T-helper 1 cell treated with Interleukin-12 subunit alpha and Interleukin-12 subunit beta and Interleukin-4 antibody, amounts not matched to agents 30 μg/mL and 1 μg/mL, for 36 hours (primary cell): Measurements from ENCODE around the gene CCDC148.

Source experiments
- H3K27ac Mint-ChIP-seq: one replicate; pipeline ENCODE4 v1.8.0; 2021; ENCODE audit warnings: mild to moderate bottlenecking, mixed read lengths
- H3K27me3 Mint-ChIP-seq: one replicate; pipeline ENCODE4 v1.8.0; 2021; ENCODE audit warnings: low read depth, mixed read lengths
- H3K36me3 Mint-ChIP-seq: one replicate; pipeline ENCODE4 v1.8.0; 2021; ENCODE audit warnings: low read depth, mixed read lengths
- H3K4me1 Mint-ChIP-seq: one replicate; pipeline ENCODE4 v1.8.0; 2021; ENCODE audit warnings: low read depth, mixed read lengths
- H3K4me3 Mint-ChIP-seq: one replicate; pipeline ENCODE4 v1.8.0; 2021; ENCODE audit warnings: mild to moderate bottlenecking, moderate library complexity, mixed read lengths
- H3K9me3 Mint-ChIP-seq: one replicate; pipeline ENCODE4 v1.8.0; 2021; ENCODE audit warnings: mixed read lengths

The CCDC148 gene

GRCh38 chr2:158456309-158457066, at the start of gene CCDC148, which contains the start of gene PKP4:
Gene CCDC148, minus strand, starts transcription at chr2:158456753. Its CDS starts 314 bp downstream, at chr2:158456439.
Gene PKP4, plus strand, starts transcription at chr2:158456952. Its CDS starts 76,233 bp downstream, at chr2:158533185.
- H3K9me3 Mint-ChIP-seq = no peaks in the 10 kb centered on the region
- peak within 1 kb of the TSS; percentile 95 for H3K4me3 Mint-ChIP-seq
- H3K36me3 Mint-ChIP-seq = peaks cover 8% of the 10 kb centered on the region
- H3K27me3 Mint-ChIP-seq = peaks cover 36% of the 10 kb centered on the region
- peaks cover 20% of the 10 kb centered on the region for H3K4me1 Mint-ChIP-seq
- peak within 1 kb of the TSS; percentile 81 for H3K27ac Mint-ChIP-seq

GRCh38 chr2:158505448-158505934, 48.9 kb upstream of the CCDC148 start:
- H3K9me3 Mint-ChIP-seq = no peaks in the 10 kb centered on the region
- H3K36me3 Mint-ChIP-seq = no peaks in the 10 kb centered on the region
- no peak overlapping the region for H3K4me3 Mint-ChIP-seq
- H3K4me1 Mint-ChIP-seq = peaks cover 10% of the 10 kb centered on the region
- H3K27me3 Mint-ChIP-seq = no peaks in the 10 kb centered on the region
- H3K27ac Mint-ChIP-seq = no peak overlapping the region

GRCh38 chr2:158504088-158504487, 47.5 kb upstream of the CCDC148 start:
- Mint-ChIP-seq H3K4me3 (no peak overlapping the region), H3K4me1 (peaks cover 10% of the 10 kb centered on the region), H3K27ac (no peak overlapping the region), H3K9me3 (no peaks in the 10 kb centered on the region), H3K27me3 (no peaks in the 10 kb centered on the region), H3K36me3 (no peaks in the 10 kb centered on the region)

- Mint-ChIP-seq H3K4me3 (no peak overlapping the region), H3K27ac (no peak overlapping the region), H3K36me3 (no peaks in the 10 kb centered on the region), H3K4me1 (peaks cover 10% of the 10 kb centered on the region), H3K9me3 (no peaks in the 10 kb centered on the region), H3K27me3 (no peaks in the 10 kb centered on the region)
Measured at GRCh38 chr2:158502974-158503373, 46.4 kb upstream of the CCDC148 start.

- H3K4me3 Mint-ChIP-seq = no peak overlapping the region
- H3K27ac Mint-ChIP-seq = no peak overlapping the region
- peaks cover 1% of the 10 kb centered on the region for H3K36me3 Mint-ChIP-seq
- H3K9me3 Mint-ChIP-seq = no peaks in the 10 kb centered on the region
- H3K27me3 Mint-ChIP-seq = no peaks in the 10 kb centered on the region
- peaks cover 2% of the 10 kb centered on the region for H3K4me1 Mint-ChIP-seq
Measured at GRCh38 chr2:158501301-158501700, 44.7 kb upstream of the CCDC148 start.

GRCh38 chr2:158500333-158500732, 43.8 kb upstream of the CCDC148 start:
- H3K4me1 Mint-ChIP-seq = no peaks in the 10 kb centered on the region
- no peaks in the 10 kb centered on the region for H3K9me3 Mint-ChIP-seq
- no peak overlapping the region for H3K27ac Mint-ChIP-seq
- H3K27me3 Mint-ChIP-seq = no peaks in the 10 kb centered on the region
- H3K4me3 Mint-ChIP-seq = no peak overlapping the region
- peaks cover 1% of the 10 kb centered on the region for H3K36me3 Mint-ChIP-seq

- Mint-ChIP-seq H3K4me1 (no peaks in the 10 kb centered on the region), H3K27ac (no peak overlapping the region), H3K9me3 (no peaks in the 10 kb centered on the region), H3K4me3 (no peak overlapping the region), H3K27me3 (no peaks in the 10 kb centered on the region), H3K36me3 (peaks cover 1% of the 10 kb centered on the region)
Measured at GRCh38 chr2:158499383-158499782, 42.8 kb upstream of the CCDC148 start.

GRCh38 chr2:158498749-158499136, 42.2 kb upstream of the CCDC148 start:
- Mint-ChIP-seq H3K27ac (no peak overlapping the region), H3K4me3 (no peak overlapping the region), H3K27me3 (no peaks in the 10 kb centered on the region), H3K36me3 (peaks cover 1% of the 10 kb centered on the region), H3K4me1 (no peaks in the 10 kb centered on the region), H3K9me3 (no peaks in the 10 kb centered on the region)

GRCh38 chr2:158498043-158498748, 41.6 kb upstream of the CCDC148 start:
- no peaks in the 10 kb centered on the region for H3K9me3 Mint-ChIP-seq
- H3K27ac Mint-ChIP-seq = no peak overlapping the region
- no peaks in the 10 kb centered on the region for H3K4me1 Mint-ChIP-seq
- H3K27me3 Mint-ChIP-seq = no peaks in the 10 kb centered on the region
- H3K36me3 Mint-ChIP-seq = peaks cover 1% of the 10 kb centered on the region
- no peak overlapping the region for H3K4me3 Mint-ChIP-seq

- Mint-ChIP-seq H3K27ac (no peak overlapping the region), H3K4me1 (no peaks in the 10 kb centered on the region), H3K4me3 (no peak overlapping the region), H3K9me3 (no peaks in the 10 kb centered on the region), H3K27me3 (no peaks in the 10 kb centered on the region), H3K36me3 (peaks cover 1% of the 10 kb centered on the region)
Measured at GRCh38 chr2:158497486-158497885, 40.9 kb upstream of the CCDC148 start.

GRCh38 chr2:158496986-158497385, 40.4 kb upstream of the CCDC148 start:
- H3K4me1 Mint-ChIP-seq = no peaks in the 10 kb centered on the region
- peaks cover 1% of the 10 kb centered on the region for H3K36me3 Mint-ChIP-seq
- no peaks in the 10 kb centered on the region for H3K27me3 Mint-ChIP-seq
- H3K9me3 Mint-ChIP-seq = no peaks in the 10 kb centered on the region
- no peak overlapping the region for H3K27ac Mint-ChIP-seq
- no peak overlapping the region for H3K4me3 Mint-ChIP-seq

- Mint-ChIP-seq H3K4me1 (no peaks in the 10 kb centered on the region), H3K27ac (no peak overlapping the region), H3K4me3 (no peak overlapping the region), H3K27me3 (no peaks in the 10 kb centered on the region), H3K9me3 (no peaks in the 10 kb centered on the region), H3K36me3 (peaks cover 1% of the 10 kb centered on the region)
Measured at GRCh38 chr2:158495175-158495574, 38.6 kb upstream of the CCDC148 start.

GRCh38 chr2:158493458-158493857, 36.9 kb upstream of the CCDC148 start:
- Mint-ChIP-seq H3K4me3 (no peak overlapping the region), H3K27me3 (no peaks in the 10 kb centered on the region), H3K9me3 (no peaks in the 10 kb centered on the region), H3K27ac (no peak overlapping the region), H3K36me3 (peaks cover 1% of the 10 kb centered on the region), H3K4me1 (no peaks in the 10 kb centered on the region)

- Mint-ChIP-seq H3K4me1 (no peaks in the 10 kb centered on the region), H3K27ac (no peak overlapping the region), H3K4me3 (no peak overlapping the region), H3K9me3 (no peaks in the 10 kb centered on the region), H3K27me3 (no peaks in the 10 kb centered on the region), H3K36me3 (no peaks in the 10 kb centered on the region)
Measured at GRCh38 chr2:158491072-158491471, 34.5 kb upstream of the CCDC148 start.
